Measurements from ENCODE around the gene IL16. TPM values are rescaled to one million over a fixed set of nuclear protein-coding genes. Genes with fewer than 3 reads are reported as not detected.

IL16 gene
- polyA plus RNA-seq, 1 donor from 2014 or later: not detected

- H3F3A ChIP-seq (ENCODE audit: insufficient read depth, low read length, poor library complexity, severe bottlenecking): no peaks in the 10 kb centered on the region
- no peak overlapping the region for H3K27ac ChIP-seq (ENCODE audit: low read length)
- no peaks in the 10 kb centered on the region for H3K9me2 ChIP-seq (ENCODE audit: insufficient read depth, low read length)
- H3K36me3 ChIP-seq (ENCODE audit: insufficient read depth, low read length): no peaks in the 10 kb centered on the region
- no peak overlapping the region for H3K4me2 ChIP-seq (ENCODE audit: low read length)
- H3K9me3 ChIP-seq (ENCODE audit: low read length): no peaks in the 10 kb centered on the region
- no peak overlapping the region for H3K9ac ChIP-seq (ENCODE audit: low read length)
- peaks cover 10% of the 10 kb centered on the region for H3K27me3 ChIP-seq (ENCODE audit: insufficient read depth, low read depth, low read length)
- H4K20me1 ChIP-seq (ENCODE audit: insufficient read depth): no peaks in the 10 kb centered on the region
- H3K79me2 ChIP-seq (replicated peaks; ENCODE audit: insufficient read depth, low read length): no peaks in the 10 kb centered on the region
- H3K4me3 ChIP-seq (ENCODE audit: low read length): no peak overlapping the region
- TF ChIP-seq EP300 (conservative IDR thresholded peaks at IDR 0.05; ENCODE audit: poor library complexity, severe bottlenecking) (no peak), POLR2AphosphoS5 (IDR thresholded peaks at IDR 0.05) (no peak), EZH2 (IDR thresholded peaks at IDR 0.05; ENCODE audit: borderline replicate concordance, insufficient read depth, low read length, poor library complexity, severe bottlenecking) (no peak), TAF1 (IDR thresholded peaks at IDR 0.05; ENCODE audit: low read depth) (no peak), SMC3 (conservative IDR thresholded peaks at IDR 0.05; ENCODE audit: poor library complexity) (no peak), CTCF (IDR thresholded peaks at IDR 0.05; ENCODE audit: poor library complexity, severe bottlenecking) (no peak), MXI1 (conservative IDR thresholded peaks at IDR 0.05; ENCODE audit: poor library complexity, severe bottlenecking) (no peak), REST (IDR thresholded peaks at IDR 0.05; ENCODE audit: borderline replicate concordance) (no peak)
- no peak overlapping the region for H2AFZ ChIP-seq (ENCODE audit: low read depth, low read length)
These were observed 77.2 kb downstream of the IL16 start for GRCh38 chr15:81273855-81274254.

GRCh38 chr15:81274255-81274654 is 77.6 kb downstream of the IL16 start:
- Histone ChIP-seq H2AFZ (ENCODE audit: low read depth, low read length) (no peak overlapping the region), H3K9me2 (ENCODE audit: insufficient read depth, low read length) (no peaks in the 10 kb centered on the region), H3K4me3 (ENCODE audit: low read length) (no peak overlapping the region), H3F3A (ENCODE audit: insufficient read depth, low read length, poor library complexity, severe bottlenecking) (no peaks in the 10 kb centered on the region), H3K27ac (ENCODE audit: low read length) (no peak overlapping the region), H4K20me1 (ENCODE audit: insufficient read depth) (no peaks in the 10 kb centered on the region), H3K27me3 (ENCODE audit: insufficient read depth, low read depth, low read length) (peaks cover 6% of the 10 kb centered on the region), H3K36me3 (ENCODE audit: insufficient read depth, low read length) (no peaks in the 10 kb centered on the region), H3K9me3 (ENCODE audit: low read length) (no peaks in the 10 kb centered on the region), H3K79me2 (replicated peaks; ENCODE audit: insufficient read depth, low read length) (no peaks in the 10 kb centered on the region), H3K9ac (ENCODE audit: low read length) (no peak overlapping the region), H3K4me2 (ENCODE audit: low read length) (no peak overlapping the region)
- TF ChIP-seq TAF1 (IDR thresholded peaks at IDR 0.05; ENCODE audit: low read depth) (no peak), POLR2AphosphoS5 (IDR thresholded peaks at IDR 0.05) (peak; percentile 51), SMC3 (conservative IDR thresholded peaks at IDR 0.05; ENCODE audit: poor library complexity) (no peak), REST (IDR thresholded peaks at IDR 0.05; ENCODE audit: borderline replicate concordance) (no peak), RAD21 (conservative IDR thresholded peaks at IDR 0.05) (no peak)

Data from neural cell (in vitro differentiated cells).